HEK293T (cell line): Measurements from ENCODE around the gene MEAK7.

Source experiments
- FOXA1 ChIP-seq: fragments of 450-650 bp; IDR thresholded peaks from 2 replicates; pipeline ENCODE4 v1.6.1; 2016; ENCODE audit warnings: mild to moderate bottlenecking
- FOXM1 ChIP-seq: fragments of 450-650 bp; IDR thresholded peaks from 2 replicates; pipeline ENCODE4 v1.6.1; 2017; ENCODE audit warnings: mild to moderate bottlenecking, borderline replicate concordance
- SP1 ChIP-seq: fragments of 450-650 bp; IDR thresholded peaks from 2 replicates; pipeline ENCODE4 v1.6.1; 2017
- TARDBP ChIP-seq: fragments of 450-650 bp; IDR thresholded peaks from 2 replicates; pipeline ENCODE4 v1.6.1; 2016

- no peak for TF ChIP-seq FOXA1
- no peak for TF ChIP-seq SP1
- no peak for TF ChIP-seq TARDBP
- no peak for TF ChIP-seq FOXM1
Measured at GRCh38 chr16:84497418-84498222, 6.8 kb downstream of the MEAK7 start.
